ENCODE results near the gene BNC1.

The BNC1 gene

DNA sequence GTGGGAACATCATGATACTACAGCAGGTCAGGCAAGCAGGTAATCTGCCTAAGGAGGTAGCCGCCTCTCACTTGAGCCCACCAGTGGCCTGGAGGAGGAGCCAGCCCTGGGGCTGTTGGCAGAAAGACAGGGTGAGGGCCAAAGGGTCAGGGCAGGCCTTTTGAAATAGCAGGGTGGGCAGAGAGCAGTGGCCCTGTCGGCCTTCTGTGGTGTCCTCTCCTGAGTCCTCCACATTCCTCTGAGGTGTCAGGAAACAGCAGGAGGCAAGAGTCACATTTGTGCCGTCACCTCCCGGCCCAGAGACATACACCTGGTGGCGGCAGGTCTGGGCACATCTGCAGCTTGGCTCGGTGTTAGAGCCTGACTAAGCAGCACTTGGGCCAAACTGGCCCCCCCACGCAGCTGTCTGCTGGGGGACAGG is 3.9 kb upstream of the BNC1 start:
- CTCF ChIA-PET: interaction anchor here (1.1 to 1.4 kb wide), 2 partner anchors 11 to 40 kb away, joined by 6 to 8 read pairs; no protein-coding TSS in a partner anchor
- POLR2A ChIA-PET: no interaction called here
- DNase-seq (ENCODE audit: extremely low spot score): no peak
- TF ChIP-seq, protein P1, sequence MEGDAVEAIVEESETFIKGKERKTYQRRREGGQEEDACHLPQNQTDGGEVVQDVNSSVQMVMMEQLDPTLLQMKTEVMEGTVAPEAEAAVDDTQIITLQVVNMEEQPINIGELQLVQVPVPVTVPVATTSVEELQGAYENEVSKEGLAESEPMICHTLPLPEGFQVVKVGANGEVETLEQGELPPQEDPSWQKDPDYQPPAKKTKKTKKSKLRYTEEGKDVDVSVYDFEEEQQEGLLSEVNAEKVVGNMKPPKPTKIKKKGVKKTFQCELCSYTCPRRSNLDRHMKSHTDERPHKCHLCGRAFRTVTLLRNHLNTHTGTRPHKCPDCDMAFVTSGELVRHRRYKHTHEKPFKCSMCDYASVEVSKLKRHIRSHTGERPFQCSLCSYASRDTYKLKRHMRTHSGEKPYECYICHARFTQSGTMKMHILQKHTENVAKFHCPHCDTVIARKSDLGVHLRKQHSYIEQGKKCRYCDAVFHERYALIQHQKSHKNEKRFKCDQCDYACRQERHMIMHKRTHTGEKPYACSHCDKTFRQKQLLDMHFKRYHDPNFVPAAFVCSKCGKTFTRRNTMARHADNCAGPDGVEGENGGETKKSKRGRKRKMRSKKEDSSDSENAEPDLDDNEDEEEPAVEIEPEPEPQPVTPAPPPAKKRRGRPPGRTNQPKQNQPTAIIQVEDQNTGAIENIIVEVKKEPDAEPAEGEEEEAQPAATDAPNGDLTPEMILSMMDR (IDR thresholded peaks at IDR 0.05; ENCODE audit: control extremely low read depth, extremely low read depth, low read depth, missing control alignments): no peak

DNA sequence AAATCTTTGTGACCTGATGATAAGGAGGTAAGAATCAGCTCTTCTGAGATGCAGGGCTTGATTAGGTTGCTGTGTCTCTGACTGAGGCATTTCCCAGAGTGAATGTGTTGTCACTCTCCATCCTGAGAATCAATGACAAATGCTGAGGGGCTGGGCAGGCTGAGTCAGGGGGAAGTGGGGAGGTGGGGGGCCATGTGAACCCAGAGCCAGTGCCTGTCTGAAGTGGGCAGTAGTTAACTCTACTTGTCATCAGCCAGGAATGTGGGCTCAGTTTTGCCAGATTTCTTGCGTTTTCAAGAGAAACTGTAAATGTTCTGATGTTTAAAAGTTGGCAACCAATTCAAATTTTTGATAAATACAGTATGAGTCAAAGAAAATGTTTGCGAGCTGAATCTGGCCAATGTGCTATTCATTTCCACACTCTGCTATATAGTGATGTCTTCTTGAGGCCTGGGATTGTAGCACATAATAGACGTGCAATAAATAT is 3.1 kb upstream of the BNC1 start:
- CTCF ChIA-PET: interaction anchor here (1.1 to 1.4 kb wide), 2 partner anchors 10 to 39 kb away, joined by 6 to 8 read pairs; no protein-coding TSS in a partner anchor
- no peak for DNase-seq (ENCODE audit: extremely low spot score)
- TF ChIP-seq, protein P1 (IDR thresholded peaks at IDR 0.05; ENCODE audit: control extremely low read depth, extremely low read depth, low read depth, missing control alignments): no peak
- POLR2A ChIA-PET: no interaction called here

DNA sequence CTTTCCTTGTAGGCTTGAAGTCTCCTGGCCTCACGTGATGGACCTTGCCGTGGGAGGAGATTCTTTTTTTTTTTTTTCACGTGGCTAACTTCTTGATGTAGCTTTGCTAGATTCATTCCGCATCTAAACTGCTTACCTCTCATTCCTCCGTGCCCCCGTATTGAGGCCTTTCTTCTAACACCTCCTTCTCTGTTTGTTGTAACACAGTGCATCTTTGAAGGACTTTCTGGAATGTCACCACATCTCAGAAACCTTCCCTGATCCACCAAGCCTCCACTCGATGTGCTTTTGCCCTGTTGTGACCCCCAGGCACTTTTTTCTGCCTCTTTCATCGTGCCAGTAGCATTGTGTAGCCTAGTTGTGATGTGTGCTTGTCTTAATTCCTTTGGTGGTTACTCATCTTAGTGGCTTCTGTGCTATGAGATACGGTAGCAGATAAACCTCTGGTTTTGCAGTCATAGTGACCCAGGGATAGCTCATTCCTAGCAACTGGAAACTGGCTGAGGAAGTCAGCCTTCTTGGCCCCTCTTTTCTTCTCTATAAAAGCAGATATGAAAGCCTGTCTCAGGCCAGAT is 1.6 kb upstream of the BNC1 start:
- DNase-seq (ENCODE audit: extremely low spot score): no peak
- ChIA-PET POLR2A (no interaction called here), CTCF (interaction anchor here (1.3 kb wide), 1 partner anchor 38 kb away, joined by 3 read pairs; no protein-coding TSS in a partner anchor)
- TF ChIP-seq, protein P1 (IDR thresholded peaks at IDR 0.05; ENCODE audit: control extremely low read depth, extremely low read depth, low read depth, missing control alignments): no peak

DNA sequence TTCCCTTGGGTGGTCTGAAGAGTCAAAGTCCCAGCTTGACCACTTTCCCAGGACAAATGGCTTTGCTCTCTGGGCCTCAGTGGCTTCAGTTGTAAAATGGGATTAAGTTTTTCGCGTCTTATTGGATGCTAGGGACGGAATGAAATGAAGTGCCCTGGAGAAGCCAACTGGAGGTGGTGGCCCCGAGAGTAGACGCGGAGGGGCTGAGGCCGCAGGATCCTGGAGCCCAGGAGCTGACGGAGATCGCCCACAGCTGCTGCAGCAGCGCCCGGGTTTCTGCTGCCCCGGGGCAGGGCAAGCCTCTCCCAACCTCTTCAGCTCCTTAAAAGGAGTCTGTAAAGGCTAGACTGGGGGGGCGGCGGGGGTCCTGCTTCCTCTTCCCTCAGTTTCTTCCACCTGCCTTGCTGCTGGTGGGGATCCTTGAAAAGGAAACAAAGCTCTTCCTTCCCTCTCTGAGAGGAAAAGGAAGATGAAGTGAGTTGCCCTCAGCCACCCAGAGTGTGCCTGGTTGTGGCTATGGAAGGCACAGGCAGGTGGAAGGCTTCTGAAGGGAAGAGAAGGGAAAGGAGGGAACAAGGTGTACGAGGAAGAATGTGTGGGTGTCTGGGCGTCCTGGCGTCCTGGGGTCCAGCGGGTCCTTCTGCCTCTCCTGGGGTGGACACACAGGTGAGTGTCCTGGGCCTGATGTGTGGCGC is 967 bp upstream of the BNC1 start:
- peak; percentile 12 for DNase-seq (ENCODE audit: extremely low spot score)
- ChIA-PET CTCF (interaction anchor here (1.3 kb wide), 1 partner anchor 37 kb away, joined by 3 read pairs; no protein-coding TSS in a partner anchor), POLR2A (no interaction called here)
- TF ChIP-seq, protein P1 (IDR thresholded peaks at IDR 0.05; ENCODE audit: control extremely low read depth, extremely low read depth, low read depth, missing control alignments): no peak

DNA sequence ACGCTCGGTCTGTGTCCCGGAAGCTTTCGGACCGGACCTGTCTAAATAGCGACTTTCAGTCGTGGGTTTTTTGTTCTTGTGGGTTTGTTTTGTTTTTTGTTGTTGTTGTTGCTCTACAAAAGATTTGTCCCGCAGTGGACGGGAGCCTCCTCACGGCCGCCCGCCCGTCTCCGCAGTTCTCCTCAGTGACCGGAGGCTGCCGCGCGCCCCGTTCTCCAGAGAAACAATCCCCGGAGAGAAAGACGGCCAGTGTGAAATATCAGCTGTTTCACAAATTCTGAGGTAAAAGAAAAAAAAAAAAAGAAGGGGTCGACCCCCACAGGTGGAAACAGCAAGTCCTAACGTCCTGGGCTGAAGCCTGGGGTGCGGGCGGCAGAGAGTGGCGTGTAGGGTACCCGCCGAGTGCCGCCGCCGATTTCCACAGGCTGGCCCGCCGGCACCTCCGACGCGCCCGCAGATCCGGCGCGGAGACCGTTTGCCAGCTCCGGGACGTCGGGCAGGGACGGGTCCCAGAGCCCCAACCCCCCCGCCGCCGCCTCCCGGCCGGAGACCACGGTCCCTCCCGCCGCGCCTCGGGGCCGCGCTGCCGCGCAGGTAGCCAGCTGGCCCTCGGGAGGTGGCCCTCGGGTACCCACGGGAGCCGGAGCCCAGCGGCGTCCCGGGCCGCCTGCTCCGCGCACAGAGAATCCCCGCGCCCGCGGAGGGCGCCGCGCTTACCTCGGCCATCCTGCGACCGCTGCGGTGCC is 478 bp downstream of the BNC1 start:
- TF ChIP-seq, protein P1 (IDR thresholded peaks at IDR 0.05; ENCODE audit: control extremely low read depth, extremely low read depth, low read depth, missing control alignments): no peak
- ChIA-PET POLR2A (no interaction called here), CTCF (no interaction called here)
- peak; percentile 13 for DNase-seq (ENCODE audit: extremely low spot score)

DNA sequence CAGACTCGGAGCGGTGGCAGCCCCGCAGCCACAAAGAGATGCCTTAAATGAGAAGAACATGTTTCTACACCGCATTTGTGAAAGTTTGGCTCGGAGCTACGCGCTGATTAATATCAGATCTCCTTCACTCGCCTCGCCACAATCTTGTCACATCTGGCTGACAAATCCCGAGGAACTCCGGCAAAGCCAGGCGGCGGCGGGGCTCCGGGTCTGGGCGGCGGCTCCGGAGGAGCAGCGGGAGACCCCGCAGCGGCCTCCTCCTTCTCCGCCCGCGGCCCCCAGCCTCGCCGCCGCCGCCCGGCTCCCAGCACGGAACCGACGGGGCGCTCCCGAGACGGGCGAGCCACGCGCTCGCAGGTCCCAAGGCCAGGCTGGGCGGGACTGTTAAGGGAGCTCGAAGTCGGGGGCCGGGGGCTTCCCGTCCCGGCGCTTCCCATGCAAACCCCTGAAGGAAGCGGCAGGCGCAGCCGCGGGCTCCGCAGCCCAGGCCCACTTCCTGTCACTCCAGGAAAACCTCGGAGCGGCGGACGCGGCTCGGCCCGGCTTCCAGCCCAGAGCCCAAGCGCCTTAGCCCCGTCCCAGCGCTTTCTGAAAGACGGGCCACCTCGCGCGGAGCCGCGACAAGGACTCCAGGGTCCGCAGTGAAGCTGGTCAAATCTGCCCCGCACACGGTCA is 1.2 kb downstream of the BNC1 start:
- POLR2A ChIA-PET: no interaction called here
- TF ChIP-seq, protein P1 (IDR thresholded peaks at IDR 0.05; ENCODE audit: control extremely low read depth, extremely low read depth, low read depth, missing control alignments): no peak
- DNase-seq (ENCODE audit: extremely low spot score): peak; percentile 15
- CTCF ChIA-PET: no interaction called here

Data from GM10248 (cell line).